GM23338 (cell line): Measurements from ENCODE around the gene WWC1. TPM values are rescaled to one million over a fixed set of nuclear protein-coding genes. Genes with fewer than 3 reads are reported as not detected.

Source experiments
- ATAC-seq: fragments of 200-7000 bp; cut with Tn5 transposase; 3 replicates; pipeline ENCODE4 v1.9.1; 2020
- DNase-seq: peaks from one replicate; pipeline ENCODE4 v3.0.0-alpha.2; 2015; ENCODE audit warnings: low spot score
- H2AFZ ChIP-seq: fragments of 200-600 bp; sonication (generic); 2 replicates; pipeline ENCODE4 v1.8.0; 2016; ENCODE audit warnings: antibody characterized with exemption, mild to moderate bottlenecking, moderate library complexity
- H3F3A ChIP-seq: fragments of 200-600 bp; sonication (generic); replicated peaks from 2 replicates; pipeline ENCODE4 v1.8.0; 2017; ENCODE audit warnings: antibody characterized with exemption, mixed run types, low read depth
- H3K27ac ChIP-seq: fragments of 200-600 bp; sonication (generic); 2 replicates; pipeline ENCODE4 v1.6.1; 2016; ENCODE audit warnings: low read depth
- H3K27me3 ChIP-seq: fragments of 200-600 bp; sonication (generic); 2 replicates; pipeline ENCODE4 v1.8.0; 2016; ENCODE audit warnings: mild to moderate bottlenecking, mixed run types, moderate library complexity; ENCODE audit not compliant: insufficient read depth
- H3K36me3 ChIP-seq: fragments of 200-600 bp; sonication (generic); 2 replicates; pipeline ENCODE4 v1.8.0; 2016; ENCODE audit warnings: mild to moderate bottlenecking; ENCODE audit not compliant: insufficient read depth
- H3K4me1 ChIP-seq: fragments of 200-600 bp; sonication (generic); 2 replicates; pipeline ENCODE4 v1.8.0; 2016; ENCODE audit warnings: mild to moderate bottlenecking, moderate library complexity; ENCODE audit not compliant: insufficient read depth
- H3K4me2 ChIP-seq: fragments of 200-600 bp; sonication (generic); 2 replicates; pipeline ENCODE4 v1.7.1; 2017; ENCODE audit warnings: mixed run types
- H3K4me3 ChIP-seq: fragments of 200-600 bp; sonication (generic); 2 replicates; pipeline ENCODE4 v1.6.1; 2016; ENCODE audit warnings: mixed run types
- H3K79me2 ChIP-seq: fragments of 200-600 bp; sonication (generic); replicated peaks from 2 replicates; pipeline ENCODE4 v1.8.0; 2017; ENCODE audit warnings: mild to moderate bottlenecking; ENCODE audit not compliant: insufficient read depth
- H3K9me2 ChIP-seq: fragments of 200-600 bp; sonication (generic); 2 replicates; pipeline ENCODE4 v1.8.0; 2017; ENCODE audit not compliant: insufficient read depth
- H4K20me1 ChIP-seq: fragments of 200-600 bp; sonication (generic); replicated peaks from 2 replicates; pipeline ENCODE4 v1.8.0; 2017; ENCODE audit warnings: mild to moderate bottlenecking; ENCODE audit not compliant: insufficient read depth
- H3K27ac Mint-ChIP-seq: 2 replicates; pipeline ENCODE4 v1.8.0; 2020; ENCODE audit warnings: inconsistent platforms, mild to moderate bottlenecking, moderate library complexity, mixed read lengths
- H3K27me3 Mint-ChIP-seq: 3 replicates; pipeline ENCODE4 v1.8.0; 2022; ENCODE audit warnings: low read depth, mild to moderate bottlenecking, moderate library complexity, mixed read lengths, inconsistent platforms; ENCODE audit not compliant: insufficient read depth, poor library complexity
- H3K36me3 Mint-ChIP-seq: 3 replicates; pipeline ENCODE4 v1.8.0; 2021; ENCODE audit warnings: low read depth, mild to moderate bottlenecking, inconsistent platforms, moderate library complexity, mixed read lengths
- H3K4me1 Mint-ChIP-seq: 3 replicates; pipeline ENCODE4 v1.8.0; 2020; ENCODE audit warnings: mild to moderate bottlenecking, inconsistent platforms, mixed read lengths
- H3K4me3 Mint-ChIP-seq: 3 replicates; pipeline ENCODE4 v1.8.0; 2021; ENCODE audit warnings: moderate library complexity, mild to moderate bottlenecking, inconsistent platforms, mixed read lengths
- H3K9me3 Mint-ChIP-seq: 3 replicates; pipeline ENCODE4 v1.8.0; 2020; ENCODE audit warnings: moderate library complexity, mild to moderate bottlenecking, inconsistent platforms, mixed read lengths
- CREB1 ChIP-seq: fragments of 250-450 bp; sonication (Bioruptor Pico); IDR thresholded peaks from 2 replicates; pipeline ENCODE4 v1.5.0; 2020; ENCODE audit warnings: low read depth, mild to moderate bottlenecking, moderate library complexity
- EZH2 ChIP-seq: fragments of 200-600 bp; sonication (generic); IDR thresholded peaks from one replicate; pipeline ENCODE4 v1.8.0; 2017; ENCODE audit warnings: antibody characterized with exemption, mild to moderate bottlenecking, low read depth; ENCODE audit not compliant: unreplicated experiment
- EZH2phosphoT487 ChIP-seq: fragments of 200-600 bp; sonication (generic); IDR thresholded peaks from one replicate; pipeline ENCODE4 v1.8.1; 2018; ENCODE audit warnings: antibody characterized with exemption; ENCODE audit not compliant: unreplicated experiment
- JUNB ChIP-seq: IDR thresholded peaks from one replicate; pipeline ENCODE4 v1.6.1; 2016; ENCODE audit warnings: antibody characterized with exemption; ENCODE audit not compliant: unreplicated experiment
- NANOG ChIP-seq: IDR thresholded peaks from 2 replicates; pipeline ENCODE4 v1.6.1; 2016; ENCODE audit warnings: antibody characterized with exemption, borderline replicate concordance
- POLR2AphosphoS5 ChIP-seq: IDR thresholded peaks from 2 replicates; pipeline ENCODE4 v1.6.1; 2016; ENCODE audit warnings: antibody characterized with exemption, low read depth
- STAT1 ChIP-seq: IDR thresholded peaks from one replicate; pipeline ENCODE4 v1.6.1; 2016; ENCODE audit warnings: antibody characterized with exemption; ENCODE audit not compliant: unreplicated experiment
- polyA plus RNA-seq: library from polyadenylated mRNA; unstranded; fragments of >200 nt; fragmentation: Nextera tagmentation; extraction: Ambion mirVana; gene quantifications from 2 replicates; pipeline ENCODE4 v1.2.1, GENCODE V29; 2016
- total RNA-seq: library from RNA; depleted of rRNA; stranded (reverse); fragments of >200 nt; shearing (Covaris generic); gene quantifications from 2 replicates; pipeline ENCODE4 v1.2.3, GENCODE V29; 2014
- TF ChIP-seq, protein P1 (sequence below): IDR thresholded peaks from 2 replicates; pipeline ENCODE4 v1.6.1; 2016; ENCODE audit warnings: antibody characterized with exemption
- TF ChIP-seq, protein P2 (sequence below), 2 experiments: fragments of 200-600 bp in 1 of 2; sonication (generic) in 1 of 2; conservative IDR thresholded peaks; 2 replicates each; pipeline versions ENCODE4 v1.5.1 to v1.6.1; 2016 to 2017; ENCODE audit warnings: antibody characterized with exemption in 2 of 2, low read depth in 2 of 2, mild to moderate bottlenecking in 2 of 2, moderate library complexity in 1 of 2

Gene WWC1
- total and polyA plus RNA-seq, 2 experiments from 2014 or later = 25.4 to 27.8 TPM

DNA sequence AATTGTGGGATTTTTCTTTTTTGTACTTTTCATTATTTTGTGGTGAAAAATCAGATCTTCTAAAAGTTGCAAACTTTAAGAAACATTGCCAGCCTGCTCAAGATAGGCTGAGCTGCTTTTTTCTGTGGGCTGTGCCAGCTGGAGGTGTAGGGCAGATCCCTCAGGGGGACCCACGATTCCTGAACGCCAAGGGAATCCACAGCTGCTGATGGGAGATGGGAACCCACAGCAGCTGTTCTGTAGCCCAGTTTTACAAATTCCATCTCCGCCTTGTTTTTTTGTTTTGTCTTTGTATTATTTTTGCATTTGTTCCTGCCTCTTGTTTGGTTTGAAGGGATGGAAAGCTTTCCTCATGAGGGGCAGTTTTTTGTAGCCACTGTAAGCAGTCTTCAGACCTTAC is 91.0 kb downstream of the WWC1 start:
- Histone ChIP-seq H2AFZ (no peak overlapping the region), H3K4me1 (no peaks in the 10 kb centered on the region), H3K27me3 (no peaks in the 10 kb centered on the region), H4K20me1 (peaks cover 8% of the 10 kb centered on the region; the same call in 1 of the 2 replicates), H3K4me2 (no peak overlapping the region), H3K9me2 (no peaks in the 10 kb centered on the region), H3K79me2 (peaks cover 11% of the 10 kb centered on the region; the same call in 1 of the 2 replicates), H3K27ac (peak overlapping the region; percentile 29), H3F3A (no peaks in the 10 kb centered on the region), H3K4me3 (no peak overlapping the region), H3K36me3 (no peaks in the 10 kb centered on the region)
- no peaks in the 10 kb centered on the region for H3K4me1 Mint-ChIP-seq
- H3K4me3 Mint-ChIP-seq = no peak overlapping the region
- no peak for DNase-seq
- H3K27me3 Mint-ChIP-seq = peaks cover 3% of the 10 kb centered on the region
- TF ChIP-seq, protein P1, sequence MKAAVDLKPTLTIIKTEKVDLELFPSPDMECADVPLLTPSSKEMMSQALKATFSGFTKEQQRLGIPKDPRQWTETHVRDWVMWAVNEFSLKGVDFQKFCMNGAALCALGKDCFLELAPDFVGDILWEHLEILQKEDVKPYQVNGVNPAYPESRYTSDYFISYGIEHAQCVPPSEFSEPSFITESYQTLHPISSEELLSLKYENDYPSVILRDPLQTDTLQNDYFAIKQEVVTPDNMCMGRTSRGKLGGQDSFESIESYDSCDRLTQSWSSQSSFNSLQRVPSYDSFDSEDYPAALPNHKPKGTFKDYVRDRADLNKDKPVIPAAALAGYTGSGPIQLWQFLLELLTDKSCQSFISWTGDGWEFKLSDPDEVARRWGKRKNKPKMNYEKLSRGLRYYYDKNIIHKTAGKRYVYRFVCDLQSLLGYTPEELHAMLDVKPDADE = no peak
- no peak for TF ChIP-seq EZH2phosphoT487
- no peak for TF ChIP-seq EZH2
- H3K9me3 Mint-ChIP-seq = no peaks in the 10 kb centered on the region
- peaks cover 16% of the 10 kb centered on the region for H3K36me3 Mint-ChIP-seq
- ATAC-seq = no peak
- no peak overlapping the region for H3K27ac Mint-ChIP-seq

DNA sequence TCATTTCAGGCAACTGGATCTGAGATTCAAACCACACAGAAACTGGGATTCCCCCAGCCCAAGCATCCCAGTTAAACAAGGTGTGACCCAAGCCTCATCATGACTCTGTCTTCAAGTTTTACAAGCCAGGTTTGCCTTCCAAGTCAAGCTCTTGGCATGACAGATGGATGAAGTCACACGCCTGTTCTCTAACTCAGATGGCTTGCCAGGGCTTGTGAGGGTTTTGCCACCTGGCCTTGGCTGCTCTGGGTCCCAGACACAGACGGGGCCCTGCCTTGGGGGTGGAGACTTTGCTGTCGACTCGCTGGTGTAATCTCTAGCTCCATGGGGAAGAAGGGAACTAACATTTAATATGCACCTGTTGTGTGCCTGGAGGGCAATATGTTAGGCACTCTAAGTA is 99.0 kb downstream of the WWC1 start:
- Histone ChIP-seq H3K4me1 (no peaks in the 10 kb centered on the region), H3K27ac (no peak overlapping the region), H4K20me1 (0 out of 2 replicates have a peak, but pooled peaks cover 5% of the 10 kb centered on the region), H3K79me2 (no peaks in the 10 kb centered on the region), H3K36me3 (no peaks in the 10 kb centered on the region; the same call in 1 of the 2 replicates), H3K4me2 (no peak overlapping the region), H3F3A (no peaks in the 10 kb centered on the region), H3K9me2 (no peaks in the 10 kb centered on the region), H3K4me3 (no peak overlapping the region), H2AFZ (no peak overlapping the region), H3K27me3 (no peaks in the 10 kb centered on the region)
- Mint-ChIP-seq H3K4me1 (no peaks in the 10 kb centered on the region), H3K36me3 (peaks cover 32% of the 10 kb centered on the region), H3K9me3 (no peaks in the 10 kb centered on the region), H3K4me3 (no peak overlapping the region), H3K27ac (no peak overlapping the region), H3K27me3 (no peaks in the 10 kb centered on the region)
- no peak for ATAC-seq
- no peak for DNase-seq
- TF ChIP-seq CREB1 (CRISPR knock-in tag) (no peak), POLR2AphosphoS5 (no peak), NANOG (no peak), STAT1 (no peak), EZH2phosphoT487 (no peak)
- TF ChIP-seq, protein P2, sequence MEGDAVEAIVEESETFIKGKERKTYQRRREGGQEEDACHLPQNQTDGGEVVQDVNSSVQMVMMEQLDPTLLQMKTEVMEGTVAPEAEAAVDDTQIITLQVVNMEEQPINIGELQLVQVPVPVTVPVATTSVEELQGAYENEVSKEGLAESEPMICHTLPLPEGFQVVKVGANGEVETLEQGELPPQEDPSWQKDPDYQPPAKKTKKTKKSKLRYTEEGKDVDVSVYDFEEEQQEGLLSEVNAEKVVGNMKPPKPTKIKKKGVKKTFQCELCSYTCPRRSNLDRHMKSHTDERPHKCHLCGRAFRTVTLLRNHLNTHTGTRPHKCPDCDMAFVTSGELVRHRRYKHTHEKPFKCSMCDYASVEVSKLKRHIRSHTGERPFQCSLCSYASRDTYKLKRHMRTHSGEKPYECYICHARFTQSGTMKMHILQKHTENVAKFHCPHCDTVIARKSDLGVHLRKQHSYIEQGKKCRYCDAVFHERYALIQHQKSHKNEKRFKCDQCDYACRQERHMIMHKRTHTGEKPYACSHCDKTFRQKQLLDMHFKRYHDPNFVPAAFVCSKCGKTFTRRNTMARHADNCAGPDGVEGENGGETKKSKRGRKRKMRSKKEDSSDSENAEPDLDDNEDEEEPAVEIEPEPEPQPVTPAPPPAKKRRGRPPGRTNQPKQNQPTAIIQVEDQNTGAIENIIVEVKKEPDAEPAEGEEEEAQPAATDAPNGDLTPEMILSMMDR (conservative IDR thresholded peaks at IDR 0.05; ENCODE audit: low read depth in 2 of 2) = no peak

DNA sequence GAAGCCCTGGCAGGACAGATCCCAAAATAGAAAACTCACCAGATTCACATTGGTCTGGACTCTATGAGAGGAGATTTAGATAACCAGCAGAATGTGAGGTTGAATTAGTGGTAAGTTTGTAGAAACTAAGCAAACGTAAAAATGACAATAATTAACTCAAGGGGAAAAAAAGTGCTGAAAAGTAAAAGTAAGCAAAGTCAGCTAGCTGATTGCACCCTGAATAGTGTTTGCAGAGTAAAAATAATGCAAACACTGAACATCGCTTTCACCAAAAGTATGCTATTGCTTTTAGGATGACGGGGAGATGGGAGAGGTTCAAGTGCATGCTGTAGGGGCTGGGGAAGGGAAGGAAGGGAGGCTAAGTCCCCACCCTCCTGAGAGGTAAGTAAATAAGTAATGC is 102.3 kb downstream of the WWC1 start:
- Histone ChIP-seq H3K36me3 (no peaks in the 10 kb centered on the region; the same call in 1 of the 2 replicates), H3K4me1 (no peaks in the 10 kb centered on the region), H3K27me3 (no peaks in the 10 kb centered on the region), H3F3A (no peaks in the 10 kb centered on the region), H3K4me3 (no peak overlapping the region), H2AFZ (no peak overlapping the region), H4K20me1 (peaks cover 4% of the 10 kb centered on the region; the same call in 1 of the 2 replicates), H3K9me2 (no peaks in the 10 kb centered on the region), H3K4me2 (no peak overlapping the region), H3K27ac (no peak overlapping the region), H3K79me2 (no peaks in the 10 kb centered on the region)
- Mint-ChIP-seq H3K36me3 (peaks cover 33% of the 10 kb centered on the region), H3K27ac (no peak overlapping the region), H3K4me1 (no peaks in the 10 kb centered on the region), H3K4me3 (no peak overlapping the region), H3K27me3 (no peaks in the 10 kb centered on the region), H3K9me3 (no peaks in the 10 kb centered on the region)
- TF ChIP-seq JUNB = no peak
- no peak for TF ChIP-seq STAT1
- TF ChIP-seq POLR2AphosphoS5 = no peak
- ATAC-seq = no peak
- no peak for DNase-seq
